ENCODE results near the gene VPS13C.
A peak's percentile ranks its signal among the peaks of the same experiment; 100 is the strongest.

The VPS13C gene

GRCh38 chr15:62060113-62060895 is at the start of gene VPS13C:
Gene VPS13C, minus strand, starts transcription at chr15:62060447. Its CDS starts 73 bp downstream, at chr15:62060374.
- peak; percentile 60 for DNase-seq

- DNase-seq: no peak
These were observed 49.2 kb upstream of the VPS13C start for GRCh38 chr15:62109437-62109836.

GRCh38 chr15:62108411-62108810 is 48.2 kb upstream of the VPS13C start:
- DNase-seq: no peak

GRCh38 chr15:62107571-62108121 is 47.4 kb upstream of the VPS13C start:
- no peak for DNase-seq

- no peak for DNase-seq
These were observed 45.8 kb upstream of the VPS13C start for GRCh38 chr15:62106096-62106495.

GRCh38 chr15:62105266-62105665 is 45.0 kb upstream of the VPS13C start:
- no peak for DNase-seq

- no peak for DNase-seq
These were observed 44.6 kb upstream of the VPS13C start for GRCh38 chr15:62104846-62105245.

GRCh38 chr15:62104401-62104800 is 44.2 kb upstream of the VPS13C start:
- DNase-seq: no peak

- no peak for DNase-seq
These were observed 43.2 kb upstream of the VPS13C start for GRCh38 chr15:62103431-62103830.

GRCh38 chr15:62099094-62099601 is 38.9 kb upstream of the VPS13C start:
- no peak for DNase-seq

GRCh38 chr15:62094388-62094787 is 34.1 kb upstream of the VPS13C start:
- DNase-seq: no peak

GRCh38 chr15:62093809-62094208 is 33.6 kb upstream of the VPS13C start:
- DNase-seq: no peak

GRCh38 chr15:62090988-62091387 is 30.7 kb upstream of the VPS13C start:
- no peak for DNase-seq

GRCh38 chr15:62089616-62090015 is 29.4 kb upstream of the VPS13C start:
- no peak for DNase-seq

GRCh38 chr15:62088353-62088693 is 28.1 kb upstream of the VPS13C start:
- no peak for DNase-seq

GRCh38 chr15:62087671-62088352 is 27.6 kb upstream of the VPS13C start:
- no peak for DNase-seq

GRCh38 chr15:62085740-62086139 is 25.5 kb upstream of the VPS13C start:
- DNase-seq: no peak

GRCh38 chr15:62083194-62084154 is 23.2 kb upstream of the VPS13C start:
- DNase-seq: no peak

- no peak for DNase-seq
These were observed 19.3 kb upstream of the VPS13C start for GRCh38 chr15:62079594-62079993.

- DNase-seq: peak; percentile 44
These were observed 15.5 kb upstream of the VPS13C start for GRCh38 chr15:62075595-62076277.

GRCh38 chr15:62071711-62072308 is 11.6 kb upstream of the VPS13C start:
- no peak for DNase-seq

GRCh38 chr15:62069551-62069950 is 9.3 kb upstream of the VPS13C start:
- DNase-seq: no peak
